Endothelial cell of umbilical vein (primary cell): Measurements from ENCODE around the gene RPH3AL.
A peak's percentile ranks its signal among the peaks of the same experiment; 100 is the strongest.

Source experiments
- CTCF ChIP-seq, 2 donors: IDR thresholded peaks; 1 replicate in 1 of 2; 2 replicates in 1 of 2; pipeline ENCODE4 v1.5.1; 2011; ENCODE audit warnings: low read length in 2 of 2, mild to moderate bottlenecking in 2 of 2, moderate library complexity in 2 of 2, control low read depth in 1 of 2, inconsistent platforms in 1 of 2, low read depth in 1 of 2; ENCODE audit not compliant: insufficient read depth in 1 of 2; ENCODE audit errors: extremely low read depth in 1 of 2
- EZH2 ChIP-seq: IDR thresholded peaks from 2 replicates; pipeline ENCODE4 v1.6.1; 2012; ENCODE audit warnings: borderline replicate concordance, low read depth, mild to moderate bottlenecking, moderate library complexity, low read length, inconsistent platforms; ENCODE audit not compliant: severe bottlenecking
- FOS ChIP-seq: IDR thresholded peaks from 2 replicates; pipeline ENCODE4 v1.6.1; 2011; ENCODE audit warnings: mild to moderate bottlenecking, low read length, moderate library complexity, borderline replicate concordance; ENCODE audit not compliant: insufficient read depth
- JUN ChIP-seq: IDR thresholded peaks from 2 replicates; pipeline ENCODE4 v1.6.1; 2011; ENCODE audit warnings: borderline replicate concordance, low read depth; ENCODE audit not compliant: insufficient read length, insufficient read depth
- MAX ChIP-seq: IDR thresholded peaks from 2 replicates; pipeline ENCODE4 v1.6.1; 2011; ENCODE audit not compliant: insufficient read depth, insufficient read length
- POLR2A ChIP-seq: IDR thresholded peaks from 2 replicates; pipeline ENCODE4 v1.6.1; 2012; ENCODE audit warnings: low read depth, mild to moderate bottlenecking, control low read depth, low read length
- POLR2AphosphoS5 ChIP-seq: IDR thresholded peaks from 2 replicates; pipeline ENCODE4 v1.6.1; 2012; ENCODE audit warnings: low read depth, mild to moderate bottlenecking, control low read depth, low read length, moderate library complexity; ENCODE audit not compliant: insufficient read depth

- TF ChIP-seq MAX (no peak), EZH2 (no peak), CTCF (IDR thresholded peaks at IDR 0.05; ENCODE audit: extremely low read depth in 1 of 2, insufficient read depth in 1 of 2, low read depth in 1 of 2, low read length in 2 of 2) (no peak), POLR2AphosphoS5 (peak; percentile 37), JUN (no peak), POLR2A (no peak), FOS (no peak)
Measured at GRCh38 chr17:352421-353212, at the start of gene RPH3AL.
